A549 treated with ZK216348 at 1 μM for 4 hours (cell line): ENCODE measurements around the gene TCTN1. TPM values are rescaled to one million over a fixed set of nuclear protein-coding genes. Genes with fewer than 3 reads are reported as not detected.

Source experiments
- total RNA-seq: library from RNA; stranded (reverse); fragments of 200-300 nt; extraction: Qiagen RNA extraction; gene quantifications from 5 replicates; pipeline ENCODE4 v1.2.3, GENCODE V29; 2022; ENCODE audit warnings: low read depth

Gene TCTN1
- 28.7 to 33.6 TPM (median 32.4 TPM) in 5 replicates for total RNA-seq

GRCh38 chr12:110613771-110614684, at the start of gene TCTN1:
TSS of gene TCTN1 (plus strand) at chr12:110614129. CDS start at chr12:110614183, 54 bp downstream.

DNA sequence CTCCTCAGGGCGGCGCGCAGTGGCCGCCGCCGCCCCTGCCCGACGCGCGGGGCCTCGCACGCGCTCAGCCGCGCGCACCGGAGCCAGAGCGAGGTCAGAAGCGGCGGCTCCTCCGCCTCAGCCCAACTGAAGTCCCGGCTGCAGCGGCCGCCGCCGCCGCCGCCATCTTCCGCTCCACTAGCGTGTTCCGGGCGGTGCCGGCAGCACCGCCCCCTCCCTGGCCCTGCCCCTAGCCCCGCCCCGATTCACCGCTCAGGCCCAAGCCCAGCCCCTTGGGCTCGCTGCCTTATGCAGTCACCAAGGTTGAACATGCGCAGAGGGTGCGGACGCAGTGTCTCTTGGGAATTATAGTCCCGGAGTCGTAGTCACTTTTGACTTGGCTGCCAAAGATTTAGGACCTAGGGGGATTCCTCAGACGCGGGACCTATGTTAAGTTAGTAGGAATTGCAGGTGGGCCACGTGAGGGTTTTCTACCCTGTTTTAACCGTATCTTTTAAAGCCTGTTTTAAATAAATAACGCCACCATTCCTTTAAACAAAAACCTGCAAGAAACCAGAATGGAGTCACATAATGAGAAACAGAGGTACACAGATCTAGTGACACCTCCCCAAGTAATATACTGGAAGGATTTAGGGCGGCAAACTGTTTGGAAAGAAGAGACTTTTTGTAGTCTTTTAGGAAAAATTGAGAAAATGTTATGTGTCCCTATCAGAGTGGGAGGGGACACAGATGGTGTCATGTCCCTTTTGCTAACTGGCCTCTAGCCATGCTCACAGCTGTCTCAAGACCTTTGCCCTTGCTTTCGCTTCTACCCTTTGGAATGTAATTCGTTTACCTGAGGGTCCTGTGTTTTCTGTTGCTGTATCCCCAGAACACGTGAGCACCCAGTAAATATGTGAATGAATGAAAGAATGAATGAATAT, 30.5 kb upstream of the TCTN1 start, which contains the start of gene PPTC7:
Gene PPTC7 (minus strand): TSS at position 182 of the 923 bp plus-strand sequence. CDS start 287 bp downstream, outside the sequence.

DNA sequence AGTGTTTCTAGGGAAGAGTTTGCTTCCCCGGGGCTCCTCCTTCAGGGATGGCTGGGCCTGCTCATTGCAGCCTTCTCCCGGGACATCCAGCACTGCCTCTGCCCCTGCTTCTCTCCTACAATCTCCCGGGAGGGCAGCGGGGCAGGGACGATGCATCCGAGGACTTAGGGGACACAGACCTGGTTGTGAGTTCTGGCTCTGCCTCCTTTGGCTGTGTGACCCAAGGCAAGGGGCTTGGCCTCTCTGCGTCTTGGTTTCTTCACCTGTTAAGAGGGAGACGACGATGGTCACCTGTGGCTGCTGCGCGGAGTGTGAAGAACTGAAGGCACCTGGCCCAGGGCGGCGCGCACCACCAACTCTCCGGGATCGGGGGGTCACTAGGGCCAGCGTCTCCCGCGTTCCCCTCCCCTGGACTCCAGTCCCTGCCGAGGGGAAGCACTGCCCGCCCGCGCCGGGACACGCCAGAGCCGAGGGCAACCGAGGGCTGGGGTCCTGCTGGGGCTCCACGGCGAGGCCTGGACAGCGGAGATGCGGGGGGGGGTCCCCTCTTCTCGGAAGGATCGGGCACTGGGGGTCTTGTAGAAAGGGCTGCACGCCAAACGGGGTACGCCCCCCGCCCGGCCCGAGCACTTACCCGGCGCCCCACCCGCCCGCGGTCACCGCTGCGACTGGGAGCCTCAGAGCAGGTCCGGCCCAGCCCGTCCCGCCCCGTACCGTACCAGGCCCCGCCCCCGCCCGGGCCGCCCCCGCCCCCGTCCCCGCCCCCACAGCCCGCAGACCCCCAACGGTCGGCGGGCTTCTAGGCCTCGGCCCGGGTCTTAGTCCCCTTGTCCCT, 74.7 kb downstream of the TCTN1 start, which contains the start of gene HVCN1:
Gene HVCN1 (minus strand): TSS at position 670 of the 835 bp plus-strand sequence. CDS start 5,870 bp downstream, outside the sequence.

Other genes with a start within 250 kb of the TCTN1 start
- gene ANAPC7, start 210.4 kb upstream of the TCTN1 start, total RNA-seq, result 53.2 to 59.4 TPM (median 58.6 TPM) in 5 replicates
- 422 to 1,083 TPM (median 434 TPM) in 5 replicates for gene ARPC3, start 163.8 kb upstream of the TCTN1 start, total RNA-seq
- 25.2 to 39.1 TPM (median 32.3 TPM) in 5 replicates for gene GPN3, start 145.9 kb upstream of the TCTN1 start, total RNA-seq
- gene FAM216A, start 145.3 kb upstream of the TCTN1 start, total RNA-seq, result 16.1 to 22.0 TPM (median 19.6 TPM) in 5 replicates
- 135 to 187 TPM (median 154 TPM) in 5 replicates for gene VPS29, start 112.0 kb upstream of the TCTN1 start, total RNA-seq
- 0.13 to 0.71 TPM (median 0.27 TPM) in 5 replicates for gene RAD9B, start 111.8 kb upstream of the TCTN1 start, total RNA-seq
- 11.8 to 27.1 TPM (median 21.8 TPM) in 5 replicates for gene PPTC7, start 30.8 kb upstream of the TCTN1 start, total RNA-seq
- gene HVCN1, start 75.0 kb downstream of the TCTN1 start, total RNA-seq, result 0.22 to 0.90 TPM (median 0.65 TPM) in 5 replicates
- 135 to 161 TPM (median 152 TPM) in 5 replicates for gene PPP1CC, start 128.8 kb downstream of the TCTN1 start, total RNA-seq
- not detected in 5 replicates for gene CCDC63, start 232.9 kb downstream of the TCTN1 start, total RNA-seq